Left lung (tissue), 10 donors: ENCODE results near the gene KCNT1. TPM values are rescaled to one million over a fixed set of nuclear protein-coding genes. Genes with fewer than 3 reads are reported as not detected.

Source experiments
- ATAC-seq: fragments of 200-7000 bp; cut with Tn5 transposase; one replicate; pipeline ENCODE4 v1.9.1; 2020; ENCODE audit warnings: moderate library complexity
- DNase-seq, 4 donors: peaks; one replicate each; pipeline ENCODE4 v3.0.0-alpha.2; 2013 to 2020
- H3K27ac ChIP-seq, 2 donors: fragments of 200-600 bp; sonication (generic) in 1 of 2; one replicate each; pipeline versions ENCODE4 v1.5.0 to v1.8.0; 2020 to 2021
- H3K27me3 ChIP-seq, 2 donors: fragments of 200-600 bp; sonication (generic) in 1 of 2; one replicate each; pipeline versions ENCODE4 v1.5.0 to v1.8.0; 2020 to 2021
- H3K36me3 ChIP-seq, 2 donors: fragments of 200-600 bp; sonication (generic) in 1 of 2; one replicate each; pipeline versions ENCODE4 v1.5.0 to v1.8.0; 2020 to 2021
- H3K4me1 ChIP-seq, 2 donors: fragments of 200-600 bp; one replicate each; pipeline ENCODE4 v1.8.0; 2021
- H3K4me3 ChIP-seq, 2 donors: fragments of 200-600 bp; sonication (generic) in 1 of 2; one replicate each; pipeline versions ENCODE4 v1.5.0 to v1.8.0; 2020 to 2021; ENCODE audit warnings: mild to moderate bottlenecking in 1 of 2
- H3K9me3 ChIP-seq, 2 donors: fragments of 200-600 bp; sonication (generic) in 1 of 2; one replicate each; pipeline versions ENCODE4 v1.5.0 to v1.8.0; 2020 to 2021
- CTCF ChIP-seq, 2 donors: fragments of 200-600 bp; sonication (generic) in 1 of 2; IDR thresholded peaks; one replicate each; pipeline versions ENCODE4 v1.5.0 to v1.8.0; 2021; ENCODE audit warnings: antibody characterized with exemption in 2 of 2
- intact Hi-C, 2 donors: fragments of 100-400 bp; cut with DNase I; formaldehyde crosslinking; loops; one replicate each; pipeline versions ENCODE4 v1.11.2 to v1.14.2; 2022
- polyA plus RNA-seq, 6 donors: library from polyadenylated mRNA; unstranded; fragments of 120-200 nt; gene quantifications; one replicate each; pipeline ENCODE4 v1.2.1, GENCODE V29; 2013; ENCODE audit not compliant: insufficient read length in 6 of 6
- total RNA-seq, 2 donors: library from RNA; stranded (reverse); fragmentation: NEBNext Ultra II Directional; extraction: Animal tissue kit (Norgen Biotek cat#: 25700); gene quantifications; one replicate each; pipeline ENCODE4 v1.2.1, GENCODE V29; 2021
- donor health status: DM: no; HTN: yes; CAD: no.
- donor health status: DM: no; HTN: no; CAD: no.

Gene KCNT1
- total and polyA plus RNA-seq, 8 donors: 0.26 to 0.89 (median 0.41) TPM

DNA sequence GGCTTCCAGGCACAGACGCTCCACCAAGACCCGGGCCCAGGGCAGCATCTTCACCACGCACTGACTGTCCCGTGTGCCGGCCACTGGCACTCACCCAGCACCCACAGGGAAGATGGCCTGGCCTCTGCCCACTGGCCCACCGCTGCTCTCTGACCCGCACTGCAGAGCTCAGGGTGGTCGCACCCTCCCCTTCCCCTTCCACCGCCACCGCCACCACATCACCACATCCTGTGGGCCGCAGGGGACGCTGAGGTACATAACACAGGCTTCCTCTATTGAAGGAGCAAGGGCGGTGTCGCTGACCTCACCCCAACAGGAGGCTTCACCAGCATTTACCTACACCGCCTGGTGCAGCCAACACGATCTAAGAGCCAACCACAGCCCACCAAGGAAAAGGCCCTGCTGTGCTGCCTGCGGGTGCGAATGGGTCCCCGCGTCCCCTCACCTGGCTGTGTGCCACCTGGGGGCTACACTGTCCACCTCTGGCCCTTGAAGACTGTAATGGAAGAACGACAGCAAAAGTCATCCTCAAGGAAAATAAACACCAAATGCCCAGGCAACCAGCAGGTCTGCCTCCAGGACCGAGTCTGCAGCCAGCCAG lies 103.5 kb downstream of the KCNT1 start:
- no peak overlapping the region for H3K27ac ChIP-seq
- no peaks in the 10 kb centered on the region for H3K9me3 ChIP-seq
- no peaks in the 10 kb centered on the region for H3K4me1 ChIP-seq
- intact Hi-C loops: no loop called here
- ATAC-seq: no peak
- peak in 1 of 4 donors; percentile 45 for DNase-seq
- H3K4me3 ChIP-seq: no peak overlapping the region
- no peak for TF ChIP-seq CTCF (IDR thresholded peaks at IDR 0.05)
- H3K27me3 ChIP-seq: no peaks in the 10 kb centered on the region
- peaks cover 0 to 10% of the 10 kb centered on the region in 2 donors for H3K36me3 ChIP-seq

DNA sequence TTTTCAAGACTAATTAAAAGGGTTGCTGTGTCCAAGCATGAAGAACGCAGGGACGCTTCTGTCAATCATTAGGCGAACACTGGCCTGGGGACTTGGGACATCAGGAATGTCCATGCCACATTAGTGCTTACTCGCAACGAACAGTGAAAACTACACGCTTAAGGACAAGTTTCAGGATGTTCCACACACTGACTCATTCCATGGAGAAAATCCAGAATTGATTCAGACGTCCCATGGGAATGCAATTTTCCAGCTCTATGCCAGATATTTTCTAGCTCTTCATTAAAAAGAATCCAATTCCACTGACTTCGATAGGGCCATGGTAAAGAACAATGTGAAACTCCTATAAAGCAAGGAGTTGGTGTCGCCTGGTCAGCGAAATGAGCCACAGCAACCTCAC lies 107.2 kb downstream of the KCNT1 start:
- Histone ChIP-seq H3K36me3 (peaks cover 0 to 46% of the 10 kb centered on the region in 2 donors), H3K4me3 (no peak overlapping the region), H3K4me1 (no peaks in the 10 kb centered on the region), H3K27me3 (no peaks in the 10 kb centered on the region), H3K9me3 (no peaks in the 10 kb centered on the region), H3K27ac (no peak overlapping the region)
- TF ChIP-seq CTCF (IDR thresholded peaks at IDR 0.05): no peak
- DNase-seq: no peak
- intact Hi-C loops: no loop called here
- ATAC-seq: no peak

- Histone ChIP-seq H3K9me3 (no peaks in the 10 kb centered on the region), H3K36me3 (peaks cover 0 to 64% of the 10 kb centered on the region in 2 donors), H3K4me3 (no peak overlapping the region), H3K27me3 (no peaks in the 10 kb centered on the region), H3K27ac (no peak overlapping the region), H3K4me1 (no peaks in the 10 kb centered on the region)
- ATAC-seq (no peak), DNase-seq (no peak)
- TF ChIP-seq CTCF (IDR thresholded peaks at IDR 0.05): no peak
- intact Hi-C loops: no loop called here
Observed at GRCh38 chr9:135810806-135811575, 109.0 kb downstream of the KCNT1 start.

- DNase-seq (peak in 1 of 4 donors; percentile 11), ATAC-seq (no peak)
- no peak for TF ChIP-seq CTCF (IDR thresholded peaks at IDR 0.05)
- Histone ChIP-seq H3K4me3 (no peak overlapping the region), H3K9me3 (no peaks in the 10 kb centered on the region), H3K4me1 (no peaks in the 10 kb centered on the region), H3K27ac (no peak overlapping the region), H3K36me3 (peaks cover 0 to 72% of the 10 kb centered on the region in 2 donors), H3K27me3 (no peaks in the 10 kb centered on the region)
- intact Hi-C loops: no loop called here
Observed at GRCh38 chr9:135811801-135812200, 109.8 kb downstream of the KCNT1 start.

DNA sequence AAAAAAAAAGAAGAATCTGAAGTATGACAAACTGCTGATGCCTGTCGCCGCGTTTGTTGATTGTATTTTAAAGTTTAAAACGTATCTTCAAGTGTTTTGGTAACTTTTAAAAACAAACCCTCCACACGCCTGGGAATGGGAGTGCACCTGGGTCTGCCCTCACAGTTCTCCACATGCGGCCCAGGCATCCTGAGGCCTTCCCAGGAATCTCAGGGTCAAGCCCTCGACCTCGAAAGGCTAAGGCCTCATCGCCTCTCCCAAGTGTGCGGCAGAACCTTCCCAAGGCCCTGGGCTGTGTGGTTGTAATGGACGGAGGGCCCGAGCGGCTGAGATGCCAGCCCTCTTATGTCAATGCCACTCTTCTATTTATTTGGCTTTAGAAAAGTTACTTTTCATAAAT lies 111.0 kb downstream of the KCNT1 start:
- ATAC-seq: no peak
- TF ChIP-seq CTCF (IDR thresholded peaks at IDR 0.05): no peak
- DNase-seq: no peak
- Histone ChIP-seq H3K4me1 (no peaks in the 10 kb centered on the region), H3K4me3 (no peak overlapping the region), H3K9me3 (no peaks in the 10 kb centered on the region), H3K27ac (no peak overlapping the region), H3K27me3 (no peaks in the 10 kb centered on the region), H3K36me3 (peaks cover 0 to 84% of the 10 kb centered on the region in 2 donors)
- intact Hi-C loops: no loop called here
